IMR-90 (cell line): Measurements from ENCODE around the gene LRTM1. TPM values are rescaled to one million over a fixed set of nuclear protein-coding genes. Genes with fewer than 3 reads are reported as not detected.

Source experiments
- ATAC-seq: fragments of 200-7000 bp; cut with Tn5 transposase; 2 replicates; pipeline ENCODE4 v1.9.1; 2020; ENCODE audit warnings: low read depth, mild to moderate bottlenecking, moderate library complexity
- BruUV-seq: library from RNA; stranded (reverse); fragments of 400-500 nt; replicated peaks from 2 replicates; lab custom pipeline; 2021; lab: Mats Ljungman, UMichigan
- CTCF ChIA-PET: fragments of 300-600 bp; formaldehyde crosslinking; extraction: SDS; loops from one replicate; lab custom pipeline; 2021; ENCODE audit warnings: antibody characterized with exemption; lab: Yijun Ruan, JAX
- POLR2A ChIA-PET: fragments of 300-600 bp; sonication (Branson Sonifier 250); formaldehyde crosslinking; loops from one replicate; lab custom pipeline; 2022; ENCODE audit warnings: antibody characterized with exemption; ENCODE audit not compliant: unreplicated experiment; lab: Charles Lee
- DNase-seq: peaks from one replicate; pipeline ENCODE4 v3.0.0; 2013
- H2AFZ ChIP-seq: replicated peaks from 2 replicates; pipeline ENCODE3; 2013; ENCODE audit warnings: low read length, mild to moderate bottlenecking; ENCODE audit not compliant: poor library complexity
- H2AK5ac ChIP-seq: 2 replicates; pipeline ENCODE4 v1.6.1; 2013; ENCODE audit warnings: low read depth, low read length, inconsistent platforms
- H2AK9ac ChIP-seq: replicated peaks from 2 replicates; pipeline ENCODE3; 2013; ENCODE audit warnings: mild to moderate bottlenecking, low read depth, low read length, moderate library complexity; ENCODE audit not compliant: poor library complexity
- H2BK120ac ChIP-seq: 2 replicates; pipeline ENCODE4 v1.6.1; 2013; ENCODE audit warnings: low read depth, low read length, inconsistent platforms
- H2BK15ac ChIP-seq: 3 replicates; pipeline ENCODE4 v1.6.1; 2013; ENCODE audit warnings: low read depth, low read length, inconsistent platforms
- H2BK20ac ChIP-seq: 2 replicates; pipeline ENCODE4 v1.6.1; 2013; ENCODE audit warnings: low read depth, mild to moderate bottlenecking, inconsistent platforms, low read length, moderate library complexity
- H2BK5ac ChIP-seq: 2 replicates; pipeline ENCODE4 v1.6.1; 2013; ENCODE audit warnings: mild to moderate bottlenecking, low read depth, low read length, inconsistent platforms; ENCODE audit not compliant: poor library complexity, severe bottlenecking
- H3K14ac ChIP-seq: replicated peaks from 2 replicates; pipeline ENCODE4 v1.6.1; 2013; ENCODE audit warnings: low read depth, low read length, inconsistent platforms
- H3K18ac ChIP-seq: 2 replicates; pipeline ENCODE4 v1.6.1; 2013; ENCODE audit warnings: low read depth, low read length, control low read depth
- H3K23ac ChIP-seq: 2 replicates; pipeline ENCODE4 v1.6.1; 2013; ENCODE audit warnings: low read depth, low read length, inconsistent platforms
- H3K27ac ChIP-seq: 2 replicates; pipeline ENCODE4 v1.5.1; 2013; ENCODE audit warnings: mild to moderate bottlenecking, control low read depth, low read length; ENCODE audit not compliant: insufficient read depth
- H3K27me3 ChIP-seq: 2 replicates; pipeline ENCODE4 v1.6.1; 2013; ENCODE audit warnings: low read length; ENCODE audit not compliant: control insufficient read depth, insufficient read depth
- H3K36me3 ChIP-seq: 2 replicates; pipeline ENCODE4 v1.6.1; 2013; ENCODE audit warnings: low read length, mixed read lengths; ENCODE audit not compliant: control insufficient read depth, insufficient read depth
- H3K4ac ChIP-seq: 2 replicates; pipeline ENCODE4 v1.6.1; 2013; ENCODE audit warnings: low read depth, low read length, inconsistent platforms
- H3K4me1 ChIP-seq: 2 replicates; pipeline ENCODE4 v1.6.1; 2013; ENCODE audit warnings: low read length, mixed read lengths; ENCODE audit not compliant: control insufficient read depth, insufficient read depth
- H3K4me2 ChIP-seq: 2 replicates; pipeline ENCODE4 v1.6.1; 2013; ENCODE audit warnings: low read depth, mild to moderate bottlenecking, control low read depth, low read length, moderate library complexity
- H3K4me3 ChIP-seq: 2 replicates; pipeline ENCODE4 v1.5.1; 2013; ENCODE audit warnings: low read depth, mild to moderate bottlenecking, control low read depth, low read length, moderate library complexity; ENCODE audit not compliant: insufficient read depth
- H3K56ac ChIP-seq: 2 replicates; pipeline ENCODE4 v1.6.1; 2013; ENCODE audit warnings: low read length, inconsistent platforms; ENCODE audit not compliant: insufficient read depth; ENCODE audit errors: extremely low read depth
- H3K79me1 ChIP-seq, 2 experiments: 2 replicates each; pipeline ENCODE4 v1.6.1; 2013; ENCODE audit warnings: low read length in 2 of 2, inconsistent platforms in 1 of 2, low read depth in 1 of 2
- H3K9ac ChIP-seq: 2 replicates; pipeline ENCODE4 v1.6.1; 2013; ENCODE audit warnings: low read depth, low read length, control low read depth
- H3K9me1 ChIP-seq: 2 replicates; pipeline ENCODE4 v1.6.1; 2013; ENCODE audit warnings: low read length, inconsistent platforms; ENCODE audit not compliant: insufficient read depth
- H3K9me3 ChIP-seq: 2 replicates; pipeline ENCODE4 v1.6.1; 2013; ENCODE audit warnings: low read length; ENCODE audit not compliant: control insufficient read depth, insufficient read depth
- H4K20me1 ChIP-seq: 2 replicates; pipeline ENCODE4 v1.6.1; 2013; ENCODE audit warnings: low read length, inconsistent platforms; ENCODE audit not compliant: insufficient read depth
- H4K5ac ChIP-seq: 2 replicates; pipeline ENCODE4 v1.6.1; 2013; ENCODE audit warnings: mild to moderate bottlenecking, low read depth, low read length, control low read depth
- H4K8ac ChIP-seq, 2 experiments: 2 replicates each; pipeline ENCODE4 v1.6.1; 2013; ENCODE audit warnings: low read depth in 2 of 2, low read length in 2 of 2, control low read depth in 1 of 2, inconsistent platforms in 1 of 2
- H4K91ac ChIP-seq: 2 replicates; pipeline ENCODE4 v1.6.1; 2013; ENCODE audit warnings: low read depth, low read length, inconsistent platforms; ENCODE audit not compliant: insufficient read depth
- RAD21 ChIP-seq: IDR thresholded peaks from 2 replicates; pipeline ENCODE4 v1.6.1; 2012; ENCODE audit warnings: low read length, improper control_type of control experiment
- WGBS, 2 experiments: methylation state at CpG; one replicate each; pipeline versions ENCODE4 v1.1.5 to v1.1.7; 2013; ENCODE audit warnings: missing lambda C conversion rate in 2 of 2; ENCODE audit not compliant: insufficient read length in 1 of 2; ENCODE audit errors: extremely low coverage in 2 of 2; 5-methylcytosine and 5-hydroxymethylcytosine counted together
- dilution Hi-C: fragments of 300-500 bp; cut with HindIII; formaldehyde crosslinking; loops from one replicate; pipeline ENCODE4 v1.14.3; 2018; ENCODE audit warnings: low sequenced_read_pairs; ENCODE audit not compliant: unreplicated experiment
- in situ Hi-C: fragments of 300-500 bp; cut with MboI; formaldehyde crosslinking; loops from 3 replicates; pipeline ENCODE4 v1.14.3; 2019; ENCODE audit warnings: low sequenced_read_pairs, inconsistent platforms, mixed read lengths
- intact Hi-C: fragments of 100-400 bp; cut with micrococcal nuclease; formaldehyde crosslinking; loops from 2 replicates; pipeline ENCODE4 v1.10.0; 2022
- polyA plus RNA-seq, 3 experiments: library from polyadenylated mRNA; depleted of rRNA; stranded (reverse); fragments of >200 nt; gene quantifications; 2 replicates each; pipeline ENCODE4 v1.2.3, GENCODE V29; 2012; ENCODE audit warnings: low replicate concordance in 1 of 3
- total RNA-seq: library from RNA; depleted of rRNA; stranded (reverse); fragments of >200 nt; gene quantifications from 2 replicates; pipeline ENCODE4 v1.2.3, GENCODE V29; 2012
- TF ChIP-seq, protein P1 (sequence below): fragments of 150-350 bp; IDR thresholded peaks from 2 replicates; pipeline ENCODE4 v1.6.1; 2016; ENCODE audit warnings: low read depth, mild to moderate bottlenecking, low read length, moderate library complexity, borderline replicate concordance

Gene LRTM1
- total and polyA plus RNA-seq, 2 of the 4 experiments (the other 2 are of a cell fraction): not detected

DNA sequence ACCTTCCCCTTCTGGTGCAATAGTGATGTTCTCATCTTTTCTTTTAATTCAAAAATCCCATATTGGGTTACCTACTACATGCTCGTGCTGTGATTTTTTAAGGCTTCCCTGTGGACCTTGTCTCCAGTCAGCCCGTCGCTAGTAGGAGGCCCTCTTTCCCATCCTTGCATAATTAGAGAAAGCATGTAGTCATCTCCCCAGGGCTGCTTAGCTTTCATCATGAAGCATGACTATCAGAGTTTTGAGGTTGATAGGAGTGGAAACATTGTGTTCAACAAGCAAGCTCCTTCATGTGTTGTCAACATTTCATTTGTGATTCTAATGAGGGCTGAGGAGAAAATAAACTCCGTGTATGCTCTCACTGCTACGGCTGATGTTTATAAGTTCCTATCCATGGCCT lies 8.7 kb upstream of the LRTM1 start:
- H3K9ac ChIP-seq: no peak overlapping the region
- no peaks in the 10 kb centered on the region for H3K9me3 ChIP-seq
- H3K56ac ChIP-seq: no peak overlapping the region
- DNase-seq: no peak
- no peak overlapping the region for H3K27ac ChIP-seq
- 100% methylated on average over 1 of the region's 5 CpGs; no CpG with 5 or more reads in 1 of the 2 experiments for WGBS, 2 experiments
- H3K4ac ChIP-seq: no peak overlapping the region
- no peaks in the 10 kb centered on the region for H3K36me3 ChIP-seq
- H2BK120ac ChIP-seq: no peak overlapping the region
- no peak overlapping the region for H2AK9ac ChIP-seq
- no peak overlapping the region for H3K18ac ChIP-seq
- no peak overlapping the region for H2AFZ ChIP-seq
- H3K14ac ChIP-seq: no peak overlapping the region
- H3K4me2 ChIP-seq: no peak overlapping the region
- no peak overlapping the region for H3K4me3 ChIP-seq
- no peak overlapping the region for H4K91ac ChIP-seq
- H3K4me1 ChIP-seq: no peaks in the 10 kb centered on the region
- no peak overlapping the region for H2BK5ac ChIP-seq
- POLR2A ChIA-PET: no interaction called here
- dilution Hi-C loops (no loop called here), intact Hi-C loops (no loop called here), in situ Hi-C loops (no loop called here)
- H2BK15ac ChIP-seq: no peak overlapping the region
- H3K79me1 ChIP-seq: no peaks in the 10 kb centered on the region
- no peak overlapping the region for H4K5ac ChIP-seq
- no TSS peak for BruUV-seq
- no peak for ATAC-seq
- no peaks in the 10 kb centered on the region for H4K20me1 ChIP-seq
- no peak overlapping the region for H2BK20ac ChIP-seq
- CTCF ChIA-PET: interaction anchor here (0.6 to 0.8 kb wide), 2 partner anchors 13 to 279 kb away, joined by 3 read pairs; no protein-coding TSS in a partner anchor
- no peaks in the 10 kb centered on the region for H3K27me3 ChIP-seq
- no peak overlapping the region for H4K8ac ChIP-seq
- no peak overlapping the region for H3K23ac ChIP-seq
- TF ChIP-seq RAD21: no peak
- TF ChIP-seq, protein P1, sequence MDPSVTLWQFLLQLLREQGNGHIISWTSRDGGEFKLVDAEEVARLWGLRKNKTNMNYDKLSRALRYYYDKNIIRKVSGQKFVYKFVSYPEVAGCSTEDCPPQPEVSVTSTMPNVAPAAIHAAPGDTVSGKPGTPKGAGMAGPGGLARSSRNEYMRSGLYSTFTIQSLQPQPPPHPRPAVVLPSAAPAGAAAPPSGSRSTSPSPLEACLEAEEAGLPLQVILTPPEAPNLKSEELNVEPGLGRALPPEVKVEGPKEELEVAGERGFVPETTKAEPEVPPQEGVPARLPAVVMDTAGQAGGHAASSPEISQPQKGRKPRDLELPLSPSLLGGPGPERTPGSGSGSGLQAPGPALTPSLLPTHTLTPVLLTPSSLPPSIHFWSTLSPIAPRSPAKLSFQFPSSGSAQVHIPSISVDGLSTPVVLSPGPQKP: no peak
- H3K9me1 ChIP-seq: no peaks in the 10 kb centered on the region
- H2AK5ac ChIP-seq: no peak overlapping the region
